ENCODE measurements around the gene TPPP2. TPM values are rescaled to one million over a fixed set of nuclear protein-coding genes. Genes with fewer than 3 reads are reported as not detected.
A peak's percentile ranks its signal among the peaks of the same experiment; 100 is the strongest.

Gene TPPP2
- total and polyA plus RNA-seq, 2 donors (not counting 1 experiment from before 2014, with no cell fraction given), result not detected

GRCh38 chr14:21024585-21025370 is 5.2 kb upstream of the TPPP2 start, which contains the start of gene NDRG2:
TSS of gene NDRG2 (minus strand) at chr14:21025061. CDS start at chr14:21023315, 1,746 bp downstream.
- TF ChIP-seq EZH2 (IDR thresholded peaks at IDR 0.05; ENCODE audit: low read length, missing control alignments), result peak; percentile 93
- no peak for TF ChIP-seq CTCF (conservative IDR thresholded peaks at IDR 0.05 in 1 of 2, IDR thresholded peaks at IDR 0.05 in 1 of 2; ENCODE audit: low read depth in 1 of 2, low read length in 2 of 2)
- H3K9me3 ChIP-seq (ENCODE audit: control insufficient read depth, insufficient read depth, low read depth, low read length), result no peaks in the 10 kb centered on the region
- no peak within 1 kb of the TSS for H3K9ac ChIP-seq (ENCODE audit: insufficient read depth, low read length)
- peak within 1 kb of the TSS in 2 of 4 experiments; percentile 33 to 40 for H3K4me3 ChIP-seq (replicated peaks in 1 of 4; ENCODE audit: control extremely low read depth in 1 of 4, insufficient read depth in 1 of 4, low read depth in 3 of 4, low read length in 4 of 4)
- H3K4me1 ChIP-seq (ENCODE audit: control insufficient read depth, extremely low read depth, insufficient read depth, low read length), result no peaks in the 10 kb centered on the region
- H4K20me1 ChIP-seq (ENCODE audit: control insufficient read depth, extremely low read depth, insufficient read depth, low read length), result no peaks in the 10 kb centered on the region
- no peak within 1 kb of the TSS for H2AFZ ChIP-seq (ENCODE audit: low read length)
- peak in 1 of 2 donors; percentile 17 for DNase-seq (ENCODE audit: low read depth in 2 of 2)
- no peaks in the 10 kb centered on the region for H3K36me3 ChIP-seq (ENCODE audit: control insufficient read depth, insufficient read depth, low read length)
- peaks cover 54% of the 10 kb centered on the region for H3K27me3 ChIP-seq (ENCODE audit: control insufficient read depth, insufficient read depth, low read length)
- peak within 1 kb of the TSS; percentile 25 for H3K4me2 ChIP-seq (ENCODE audit: extremely low read depth, insufficient read depth, low read length)
- no peak within 1 kb of the TSS for H3K27ac ChIP-seq (ENCODE audit: insufficient read depth, low read length)
- H3K79me2 ChIP-seq (ENCODE audit: control insufficient read depth, insufficient read depth, low read length), result no peaks in the 10 kb centered on the region

- Histone ChIP-seq H3K27ac (ENCODE audit: insufficient read depth, low read length) (no peak overlapping the region), H3K79me2 (ENCODE audit: control insufficient read depth, insufficient read depth, low read length) (no peaks in the 10 kb centered on the region), H3K4me3 (replicated peaks in 1 of 4; ENCODE audit: control extremely low read depth in 1 of 4, insufficient read depth in 1 of 4, low read depth in 3 of 4, low read length in 4 of 4) (peak overlapping the region in 2 of 4 experiments; percentile 33 to 40), H3K9me3 (ENCODE audit: control insufficient read depth, insufficient read depth, low read depth, low read length) (no peaks in the 10 kb centered on the region), H2AFZ (ENCODE audit: low read length) (no peak overlapping the region), H3K4me2 (ENCODE audit: extremely low read depth, insufficient read depth, low read length) (no peak overlapping the region), H4K20me1 (ENCODE audit: control insufficient read depth, extremely low read depth, insufficient read depth, low read length) (no peaks in the 10 kb centered on the region), H3K27me3 (ENCODE audit: control insufficient read depth, insufficient read depth, low read length) (peaks cover 56% of the 10 kb centered on the region), H3K9ac (ENCODE audit: insufficient read depth, low read length) (no peak overlapping the region), H3K4me1 (ENCODE audit: control insufficient read depth, extremely low read depth, insufficient read depth, low read length) (no peaks in the 10 kb centered on the region), H3K36me3 (ENCODE audit: control insufficient read depth, insufficient read depth, low read length) (no peaks in the 10 kb centered on the region)
- no peak for TF ChIP-seq CTCF (conservative IDR thresholded peaks at IDR 0.05 in 1 of 2, IDR thresholded peaks at IDR 0.05 in 1 of 2; ENCODE audit: low read depth in 1 of 2, low read length in 2 of 2)
- TF ChIP-seq EZH2 (IDR thresholded peaks at IDR 0.05; ENCODE audit: low read length, missing control alignments), result peak; percentile 53
- DNase-seq (ENCODE audit: low read depth in 2 of 2), result no peak
Observed at GRCh38 chr14:21025371-21026273, 4.4 kb upstream of the TPPP2 start.

All from fibroblast of lung (primary cell).